Measurements from ENCODE around the gene RGS4. TPM values are rescaled to one million over a fixed set of nuclear protein-coding genes. Genes with fewer than 3 reads are reported as not detected.

RGS4 gene
- polyA plus RNA-seq, 1 donor, result 0.85 TPM

- DNase-seq (ENCODE audit: low read depth), result no peak
Measured at GRCh38 chr1:163102590-163102989, 33.4 kb downstream of the RGS4 start.

GRCh38 chr1:163104385-163105099 lies 35.4 kb downstream of the RGS4 start:
- no peak for DNase-seq (ENCODE audit: low read depth)

- DNase-seq (ENCODE audit: low read depth), result no peak
Measured at GRCh38 chr1:163106364-163106987, 37.3 kb downstream of the RGS4 start.

GRCh38 chr1:163107655-163108054 lies 38.5 kb downstream of the RGS4 start:
- DNase-seq (ENCODE audit: low read depth), result no peak

GRCh38 chr1:163115887-163116286 lies 46.7 kb downstream of the RGS4 start:
- no peak for DNase-seq (ENCODE audit: low read depth)

- no peak for DNase-seq (ENCODE audit: low read depth)
Measured at GRCh38 chr1:163119707-163120106, 50.5 kb downstream of the RGS4 start.

- DNase-seq (ENCODE audit: low read depth), result no peak
Measured at GRCh38 chr1:163120372-163120771, 51.2 kb downstream of the RGS4 start.

- DNase-seq (ENCODE audit: low read depth), result no peak
Measured at GRCh38 chr1:163124812-163125211, 55.7 kb downstream of the RGS4 start.

Other genes starting within 250 kb of the RGS4 start
- 5.2 TPM for gene CCDC190, start 208.2 kb upstream of the RGS4 start, polyA plus RNA-seq (ENCODE audit: insufficient read length)
- 47.2 TPM for gene RGS5, start 133.6 kb downstream of the RGS4 start, polyA plus RNA-seq (ENCODE audit: insufficient read length)